ENCODE data around the gene CCDC171.

GRCh38 chr9:15570769-15571168 lies 17.9 kb downstream of the CCDC171 start:
- TF ChIP-seq CTCF (IDR thresholded peaks at IDR 0.05 in 2 of 3, conservative IDR thresholded peaks at IDR 0.05 in 1 of 3; ENCODE audit: control insufficient read depth in 2 of 3, extremely low read depth in 1 of 3, insufficient read depth in 1 of 3, low read depth in 3 of 3, low read length in 3 of 3) (no peak), EZH2 (IDR thresholded peaks at IDR 0.05; ENCODE audit: borderline replicate concordance, control insufficient read depth, low read depth, low read length) (no peak), SP1 (IDR thresholded peaks at IDR 0.05; ENCODE audit: low read depth, low read length) (no peak), CHD2 (IDR thresholded peaks at IDR 0.05; ENCODE audit: borderline replicate concordance, low read depth, low read length) (no peak), CEBPZ (IDR thresholded peaks at IDR 0.05; ENCODE audit: low read depth, low read length) (no peak), REST (IDR thresholded peaks at IDR 0.05; ENCODE audit: low read depth, low read length) (no peak), ZNF384 (IDR thresholded peaks at IDR 0.05; ENCODE audit: borderline replicate concordance, low read depth, low read length) (no peak)

Data from GM12878 (cell line).